DND-41 (cell line): ENCODE measurements around the gene MX1.

Source experiments
- CTCF ChIP-seq: IDR thresholded peaks from 2 replicates; pipeline ENCODE4 v1.5.1; 2012; ENCODE audit warnings: borderline replicate concordance, low read length, moderate library complexity, mild to moderate bottlenecking; ENCODE audit not compliant: poor library complexity, severe bottlenecking; ENCODE audit errors: extremely low read depth
- EZH2 ChIP-seq: IDR thresholded peaks from 3 replicates; pipeline ENCODE4 v1.6.1; 2012; ENCODE audit warnings: borderline replicate concordance, low read depth, mild to moderate bottlenecking, moderate library complexity, low read length, inconsistent platforms; ENCODE audit not compliant: severe bottlenecking

- TF ChIP-seq CTCF (no peak), EZH2 (no peak)
Measured at GRCh38 chr21:41506611-41507520, 80.8 kb downstream of the MX1 start.
